ENCODE results near the gene CD48. TPM values are rescaled to one million over a fixed set of nuclear protein-coding genes. Genes with fewer than 3 reads are reported as not detected.
"Not testable (repeated sequence)": the region's sequence is repeated elsewhere in the genome, so short reads cannot be mapped to it uniquely, and the experiment has no call there.

Gene CD48
- polyA plus RNA-seq, 2 donors, result 3.3 to 4.6 TPM

DNA sequence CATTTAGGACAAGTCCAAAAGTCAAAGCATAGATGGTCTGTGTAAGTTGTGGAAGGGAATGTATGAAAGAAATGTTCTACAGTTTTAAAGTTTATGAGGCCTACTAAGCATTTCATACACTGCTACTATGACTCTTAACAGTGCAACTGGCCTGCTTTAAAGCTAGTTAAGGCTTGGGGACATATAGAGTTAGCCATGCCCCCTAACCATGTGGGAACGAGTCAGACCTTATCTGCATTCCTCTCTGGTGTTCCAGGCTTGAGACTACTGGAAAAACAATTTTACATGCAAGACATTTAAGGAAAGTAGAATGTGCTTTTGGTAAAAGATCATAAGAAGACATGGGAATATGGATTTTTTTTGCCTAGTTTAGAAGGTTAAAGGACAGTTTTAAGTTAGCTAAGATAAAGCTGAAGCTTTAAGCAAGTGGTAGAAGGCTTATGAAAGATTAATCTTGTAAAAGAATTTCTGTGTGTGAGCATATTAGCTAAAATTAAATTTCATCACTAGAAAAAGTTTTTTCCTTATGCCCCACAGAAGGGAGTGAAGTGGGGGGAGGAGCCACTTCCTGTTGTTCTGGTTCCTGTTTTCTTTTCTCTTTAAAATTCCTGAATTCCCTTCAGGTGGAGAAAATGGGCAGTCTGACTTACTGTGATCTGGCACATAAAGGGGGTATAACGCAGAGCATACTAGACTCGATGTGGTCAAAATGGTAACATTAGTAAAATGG is 8.9 kb upstream of the CD48 start:
- Histone ChIP-seq H3K4me3 (ENCODE audit: low read depth in 1 of 2, low read length in 2 of 2) (no peak overlapping the region), H3K9me3 (ENCODE audit: control insufficient read depth in 2 of 2, insufficient read depth in 1 of 2, low read depth in 1 of 2, low read length in 1 of 2) (no peaks in the 10 kb centered on the region), H3K36me3 (ENCODE audit: control insufficient read depth in 2 of 2, insufficient read depth in 2 of 2, low read length in 1 of 2) (no peaks in the 10 kb centered on the region), H3K27ac (ENCODE audit: low read depth in 2 of 2, low read length in 1 of 2) (no peak overlapping the region), H3K27me3 (ENCODE audit: control insufficient read depth in 1 of 2, insufficient read depth in 2 of 2, low read length in 2 of 2) (no peaks in the 10 kb centered on the region), H3K4me1 (ENCODE audit: control insufficient read depth in 2 of 2, insufficient read depth in 2 of 2, low read length in 1 of 2) (no peaks in the 10 kb centered on the region)
- 86 to 89% methylated on average over 3 of the region's 3 CpGs for WGBS, 2 donors

GRCh38 chr1:160718210-160718609 is 6.6 kb upstream of the CD48 start:
- no peaks in the 10 kb centered on the region for H3K4me1 ChIP-seq (ENCODE audit: control insufficient read depth in 2 of 2, insufficient read depth in 2 of 2, low read length in 1 of 2)
- no peak overlapping the region for H3K27ac ChIP-seq (ENCODE audit: low read depth in 2 of 2, low read length in 1 of 2)
- H3K4me3 ChIP-seq (ENCODE audit: low read depth in 1 of 2, low read length in 2 of 2), result no peak overlapping the region
- WGBS, 2 donors, result 74 to 80% methylated on average over 4 of the region's 4 CpGs
- H3K9me3 ChIP-seq (ENCODE audit: control insufficient read depth in 2 of 2, insufficient read depth in 1 of 2, low read depth in 1 of 2, low read length in 1 of 2), result no peaks in the 10 kb centered on the region
- no peaks in the 10 kb centered on the region for H3K36me3 ChIP-seq (ENCODE audit: control insufficient read depth in 2 of 2, insufficient read depth in 2 of 2, low read length in 1 of 2)
- H3K27me3 ChIP-seq (ENCODE audit: control insufficient read depth in 1 of 2, insufficient read depth in 2 of 2, low read length in 2 of 2), result no peaks in the 10 kb centered on the region

GRCh38 chr1:160717306-160717705 is 5.7 kb upstream of the CD48 start:
- Histone ChIP-seq H3K27me3 (ENCODE audit: control insufficient read depth in 1 of 2, insufficient read depth in 2 of 2, low read length in 2 of 2) (no peaks in the 10 kb centered on the region), H3K9me3 (ENCODE audit: control insufficient read depth in 2 of 2, insufficient read depth in 1 of 2, low read depth in 1 of 2, low read length in 1 of 2) (no peaks in the 10 kb centered on the region), H3K27ac (ENCODE audit: low read depth in 2 of 2, low read length in 1 of 2) (no peak overlapping the region), H3K4me1 (ENCODE audit: control insufficient read depth in 2 of 2, insufficient read depth in 2 of 2, low read length in 1 of 2) (no peaks in the 10 kb centered on the region), H3K4me3 (ENCODE audit: low read depth in 1 of 2, low read length in 2 of 2) (no peak overlapping the region), H3K36me3 (ENCODE audit: control insufficient read depth in 2 of 2, insufficient read depth in 2 of 2, low read length in 1 of 2) (no peaks in the 10 kb centered on the region)
- WGBS, 2 donors, result 83 to 84% methylated on average over 5 of the region's 5 CpGs

- 86 to 97% methylated on average over 1 of the region's 1 CpG for WGBS, 2 donors
- Histone ChIP-seq H3K4me1 (ENCODE audit: control insufficient read depth in 2 of 2, insufficient read depth in 2 of 2, low read length in 1 of 2) (no peaks in the 10 kb centered on the region), H3K9me3 (ENCODE audit: control insufficient read depth in 2 of 2, insufficient read depth in 1 of 2, low read depth in 1 of 2, low read length in 1 of 2) (no peaks in the 10 kb centered on the region), H3K4me3 (ENCODE audit: low read depth in 1 of 2, low read length in 2 of 2) (no peak overlapping the region), H3K36me3 (ENCODE audit: control insufficient read depth in 2 of 2, insufficient read depth in 2 of 2, low read length in 1 of 2) (no peaks in the 10 kb centered on the region), H3K27me3 (ENCODE audit: control insufficient read depth in 1 of 2, insufficient read depth in 2 of 2, low read length in 2 of 2) (no peaks in the 10 kb centered on the region), H3K27ac (ENCODE audit: low read depth in 2 of 2, low read length in 1 of 2) (no peak overlapping the region)
These were observed 4.4 kb upstream of the CD48 start for GRCh38 chr1:160716013-160716412.

DNA sequence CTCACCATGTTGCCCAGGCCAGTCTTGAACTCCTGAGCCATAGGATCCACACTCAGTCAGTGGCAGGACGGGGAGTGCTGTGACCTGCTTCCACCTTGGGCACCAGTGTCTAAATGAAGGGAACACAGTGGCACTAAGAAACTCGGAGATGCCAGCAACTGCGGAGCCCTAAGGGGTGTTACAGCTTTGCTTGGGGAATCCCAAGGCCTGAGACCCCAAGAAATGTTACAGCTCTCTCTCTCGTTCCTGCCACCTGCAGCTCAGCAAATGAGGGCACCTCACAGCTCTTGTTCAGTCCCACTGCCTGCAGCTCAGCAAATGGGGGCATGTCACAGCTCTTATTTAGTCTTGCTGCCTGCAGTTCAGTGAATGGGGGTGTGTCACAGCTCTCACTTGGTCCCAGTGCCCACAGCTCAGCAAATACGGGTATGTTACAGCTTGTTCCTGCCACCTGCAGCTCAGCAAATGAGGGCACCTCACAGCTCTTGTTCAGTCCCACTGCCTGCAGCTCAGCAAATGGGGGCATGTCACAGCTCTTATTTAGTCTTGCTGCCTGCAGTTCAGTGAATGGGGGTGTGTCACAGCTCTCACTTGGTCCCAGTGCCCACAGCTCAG is 2.5 kb upstream of the CD48 start:
- not testable (repeated sequence) for H3K27me3 ChIP-seq (ENCODE audit: control insufficient read depth in 1 of 2, insufficient read depth in 2 of 2, low read length in 2 of 2); H3K4me1 ChIP-seq (ENCODE audit: control insufficient read depth in 2 of 2, insufficient read depth in 2 of 2, low read length in 1 of 2); H3K27ac ChIP-seq (ENCODE audit: low read depth in 2 of 2, low read length in 1 of 2); H3K4me3 ChIP-seq (ENCODE audit: low read depth in 1 of 2, low read length in 2 of 2); H3K36me3 ChIP-seq (ENCODE audit: control insufficient read depth in 2 of 2, insufficient read depth in 2 of 2, low read length in 1 of 2); H3K9me3 ChIP-seq (ENCODE audit: control insufficient read depth in 2 of 2, insufficient read depth in 1 of 2, low read depth in 1 of 2, low read length in 1 of 2)
- 58 to 62% methylated on average over 5 of the region's 5 CpGs for WGBS, 2 donors

DNA sequence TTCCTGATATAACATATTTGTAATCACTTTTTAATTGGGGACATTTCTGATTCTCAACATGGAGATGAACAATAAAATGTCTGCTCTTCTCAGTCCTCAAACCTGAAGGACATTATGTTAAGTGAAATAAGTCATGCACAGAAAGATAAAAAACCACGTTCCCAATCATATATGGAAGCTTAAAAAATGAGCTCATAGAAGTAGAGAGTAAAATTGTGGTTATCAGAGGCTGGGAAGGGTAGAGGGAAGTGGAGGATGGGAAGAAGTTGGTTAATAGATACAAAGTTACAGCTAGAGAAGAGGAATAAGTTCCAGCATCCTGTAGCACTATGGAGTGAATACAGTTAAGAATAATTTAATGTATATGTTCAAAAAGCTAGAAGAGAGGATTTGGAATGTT is 1.5 kb upstream of the CD48 start:
- Histone ChIP-seq H3K27ac (ENCODE audit: low read depth in 2 of 2, low read length in 1 of 2) (no peak overlapping the region), H3K36me3 (ENCODE audit: control insufficient read depth in 2 of 2, insufficient read depth in 2 of 2, low read length in 1 of 2) (no peaks in the 10 kb centered on the region), H3K27me3 (ENCODE audit: control insufficient read depth in 1 of 2, insufficient read depth in 2 of 2, low read length in 2 of 2) (no peaks in the 10 kb centered on the region), H3K9me3 (ENCODE audit: control insufficient read depth in 2 of 2, insufficient read depth in 1 of 2, low read depth in 1 of 2, low read length in 1 of 2) (no peaks in the 10 kb centered on the region), H3K4me3 (ENCODE audit: low read depth in 1 of 2, low read length in 2 of 2) (no peak overlapping the region), H3K4me1 (ENCODE audit: control insufficient read depth in 2 of 2, insufficient read depth in 2 of 2, low read length in 1 of 2) (no peaks in the 10 kb centered on the region)
- 44 to 66% methylated on average over 1 of the region's 1 CpG for WGBS, 2 donors

GRCh38 chr1:160712525-160713080 is 981 bp upstream of the CD48 start:
- not testable (repeated sequence) for H3K4me1 ChIP-seq (ENCODE audit: control insufficient read depth in 2 of 2, insufficient read depth in 2 of 2, low read length in 1 of 2); H3K27ac ChIP-seq (ENCODE audit: low read depth in 2 of 2, low read length in 1 of 2); H3K9me3 ChIP-seq (ENCODE audit: control insufficient read depth in 2 of 2, insufficient read depth in 1 of 2, low read depth in 1 of 2, low read length in 1 of 2); H3K4me3 ChIP-seq (ENCODE audit: low read depth in 1 of 2, low read length in 2 of 2); H3K27me3 ChIP-seq (ENCODE audit: control insufficient read depth in 1 of 2, insufficient read depth in 2 of 2, low read length in 2 of 2); H3K36me3 ChIP-seq (ENCODE audit: control insufficient read depth in 2 of 2, insufficient read depth in 2 of 2, low read length in 1 of 2)
- 60 to 71% methylated on average over 5 of the region's 5 CpGs for WGBS, 2 donors

DNA sequence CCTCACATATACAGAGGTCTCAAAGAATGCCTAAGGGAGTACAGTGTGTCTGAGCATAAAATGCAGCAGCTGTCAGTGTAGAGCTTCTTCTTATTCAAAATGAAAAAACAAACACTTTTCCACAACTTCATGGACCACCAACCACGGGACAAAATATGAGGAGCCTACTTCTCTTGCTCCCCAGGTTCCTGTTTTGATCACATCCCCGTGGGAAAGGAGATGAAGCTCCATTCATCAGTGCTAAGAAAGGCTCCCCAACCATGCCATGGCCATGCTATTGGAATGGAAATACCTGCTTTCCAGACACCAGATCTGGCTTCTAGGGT is 383 bp downstream of the CD48 start:
- no peaks in the 10 kb centered on the region for H3K4me1 ChIP-seq (ENCODE audit: control insufficient read depth in 2 of 2, insufficient read depth in 2 of 2, low read length in 1 of 2)
- H3K9me3 ChIP-seq (ENCODE audit: control insufficient read depth in 2 of 2, insufficient read depth in 1 of 2, low read depth in 1 of 2, low read length in 1 of 2), result no peaks in the 10 kb centered on the region
- H3K27ac ChIP-seq (ENCODE audit: low read depth in 2 of 2, low read length in 1 of 2), result peak overlapping the region; percentile 48 to 57
- no peaks in the 10 kb centered on the region for H3K36me3 ChIP-seq (ENCODE audit: control insufficient read depth in 2 of 2, insufficient read depth in 2 of 2, low read length in 1 of 2)
- H3K4me3 ChIP-seq (ENCODE audit: low read depth in 1 of 2, low read length in 2 of 2), result peak overlapping the region; percentile 27 to 28
- 45 to 52% methylated on average over 2 of the region's 2 CpGs for WGBS, 2 donors
- no peaks in the 10 kb centered on the region for H3K27me3 ChIP-seq (ENCODE audit: control insufficient read depth in 1 of 2, insufficient read depth in 2 of 2, low read length in 2 of 2)

GRCh38 chr1:160710517-160711252 is 937 bp downstream of the CD48 start:
- Histone ChIP-seq H3K27me3 (ENCODE audit: control insufficient read depth in 1 of 2, insufficient read depth in 2 of 2, low read length in 2 of 2) (no peaks in the 10 kb centered on the region), H3K9me3 (ENCODE audit: control insufficient read depth in 2 of 2, insufficient read depth in 1 of 2, low read depth in 1 of 2, low read length in 1 of 2) (no peaks in the 10 kb centered on the region), H3K4me1 (ENCODE audit: control insufficient read depth in 2 of 2, insufficient read depth in 2 of 2, low read length in 1 of 2) (no peaks in the 10 kb centered on the region), H3K27ac (ENCODE audit: low read depth in 2 of 2, low read length in 1 of 2) (no peak overlapping the region), H3K4me3 (ENCODE audit: low read depth in 1 of 2, low read length in 2 of 2) (peak overlapping the region; percentile 10 to 27), H3K36me3 (ENCODE audit: control insufficient read depth in 2 of 2, insufficient read depth in 2 of 2, low read length in 1 of 2) (no peaks in the 10 kb centered on the region)
- 70 to 74% methylated on average over 4 of the region's 4 CpGs for WGBS, 2 donors

Data from esophagus (tissue), 2 donors.